ENCODE measurements around the gene STX1A.

DNA sequence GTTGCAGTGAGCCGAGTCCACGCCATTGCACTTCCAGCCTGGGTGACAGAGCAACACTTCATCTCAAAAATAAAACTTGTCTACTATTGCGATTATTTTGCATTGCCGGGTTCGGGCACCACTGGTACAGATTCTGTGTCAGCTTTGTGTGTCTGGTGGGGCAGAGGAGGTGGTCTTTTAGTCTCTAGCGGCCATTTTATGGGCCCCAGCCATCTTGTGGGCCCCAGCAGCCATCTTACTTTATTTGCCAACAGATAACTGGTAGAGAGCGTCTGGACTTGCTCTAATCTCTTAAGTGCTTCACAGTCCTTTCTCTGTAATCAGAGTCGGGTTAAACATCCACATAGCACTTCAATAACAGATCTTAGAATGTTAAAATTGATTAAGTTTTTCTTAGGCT lies 31.2 kb downstream of the STX1A start:
- TF ChIP-seq, protein P1, sequence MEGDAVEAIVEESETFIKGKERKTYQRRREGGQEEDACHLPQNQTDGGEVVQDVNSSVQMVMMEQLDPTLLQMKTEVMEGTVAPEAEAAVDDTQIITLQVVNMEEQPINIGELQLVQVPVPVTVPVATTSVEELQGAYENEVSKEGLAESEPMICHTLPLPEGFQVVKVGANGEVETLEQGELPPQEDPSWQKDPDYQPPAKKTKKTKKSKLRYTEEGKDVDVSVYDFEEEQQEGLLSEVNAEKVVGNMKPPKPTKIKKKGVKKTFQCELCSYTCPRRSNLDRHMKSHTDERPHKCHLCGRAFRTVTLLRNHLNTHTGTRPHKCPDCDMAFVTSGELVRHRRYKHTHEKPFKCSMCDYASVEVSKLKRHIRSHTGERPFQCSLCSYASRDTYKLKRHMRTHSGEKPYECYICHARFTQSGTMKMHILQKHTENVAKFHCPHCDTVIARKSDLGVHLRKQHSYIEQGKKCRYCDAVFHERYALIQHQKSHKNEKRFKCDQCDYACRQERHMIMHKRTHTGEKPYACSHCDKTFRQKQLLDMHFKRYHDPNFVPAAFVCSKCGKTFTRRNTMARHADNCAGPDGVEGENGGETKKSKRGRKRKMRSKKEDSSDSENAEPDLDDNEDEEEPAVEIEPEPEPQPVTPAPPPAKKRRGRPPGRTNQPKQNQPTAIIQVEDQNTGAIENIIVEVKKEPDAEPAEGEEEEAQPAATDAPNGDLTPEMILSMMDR (optimal IDR thresholded peaks at IDR 0.05 in 1 of 3, IDR thresholded peaks at IDR 0.05 in 1 of 3, conservative IDR thresholded peaks at IDR 0.05 in 1 of 3; ENCODE audit: extremely low read depth in 1 of 3, insufficient read depth in 2 of 3, low read length in 3 of 3) = no peak
- no peak for TF ChIP-seq EZH2 (IDR thresholded peaks at IDR 0.05; ENCODE audit: low read length)
